HL-60 (cell line): ENCODE results near the gene IFNL1.

Experiments used
- CTCF ChIP-seq: IDR thresholded peaks from one replicate; pipeline ENCODE4 v1.5.1; 2011; ENCODE audit warnings: low read length, control low read depth, inconsistent platforms; ENCODE audit not compliant: insufficient read depth
- GABPA ChIP-seq: IDR thresholded peaks from 2 replicates; pipeline ENCODE4 v1.6.1; 2012; ENCODE audit warnings: low read depth

- no peak for TF ChIP-seq CTCF
- TF ChIP-seq GABPA: no peak
Measured at GRCh38 chr19:39339674-39340073, 43.5 kb downstream of the IFNL1 start.
